ENCODE measurements around the gene CIRBP. TPM values are rescaled to one million over a fixed set of nuclear protein-coding genes. Genes with fewer than 3 reads are reported as not detected.
A peak's percentile ranks its signal among the peaks of the same experiment; 100 is the strongest.

The CIRBP gene
- total and polyA plus RNA-seq, 2 of the 13 experiments (the other 11 are each of a cell fraction or from before 2014, with no cell fraction given): 133 to 140 TPM

DNA sequence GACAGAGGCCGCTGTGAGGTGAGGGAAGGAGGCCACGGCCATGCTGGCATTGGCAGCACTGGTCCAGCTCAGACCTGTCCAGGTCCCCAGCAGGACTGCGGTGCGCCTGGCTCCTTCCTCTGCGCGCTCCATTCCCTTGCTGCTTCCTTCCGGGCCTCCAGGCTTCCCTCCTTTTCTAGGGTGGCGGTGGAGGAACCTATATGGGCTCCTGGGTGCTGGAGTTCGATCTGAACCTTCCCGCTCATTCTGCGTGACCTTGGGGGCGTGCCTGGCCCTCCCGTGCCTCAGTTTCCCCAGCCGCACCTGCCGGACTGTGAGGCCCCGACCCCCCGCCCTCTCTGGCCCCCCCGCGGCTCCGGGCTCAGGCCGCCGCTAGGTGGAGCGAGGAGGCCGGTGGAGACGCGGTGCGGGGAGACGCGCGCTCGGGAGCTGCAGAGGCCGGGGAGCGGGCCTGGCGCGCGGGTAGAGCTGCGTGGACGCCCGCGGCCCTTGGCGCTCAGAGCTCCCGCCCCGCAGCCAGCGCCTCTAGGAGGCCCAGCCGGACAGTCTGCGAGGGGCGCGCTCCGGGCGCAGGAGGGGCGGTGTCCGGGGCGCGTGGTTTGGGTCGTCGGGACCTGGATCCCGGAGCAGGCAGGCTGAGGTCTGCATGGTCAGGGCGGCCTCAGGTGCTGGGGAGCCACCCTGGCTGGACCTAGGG is 46.5 kb downstream of the CIRBP start (continued):
- TF ChIP-seq, protein P1, sequence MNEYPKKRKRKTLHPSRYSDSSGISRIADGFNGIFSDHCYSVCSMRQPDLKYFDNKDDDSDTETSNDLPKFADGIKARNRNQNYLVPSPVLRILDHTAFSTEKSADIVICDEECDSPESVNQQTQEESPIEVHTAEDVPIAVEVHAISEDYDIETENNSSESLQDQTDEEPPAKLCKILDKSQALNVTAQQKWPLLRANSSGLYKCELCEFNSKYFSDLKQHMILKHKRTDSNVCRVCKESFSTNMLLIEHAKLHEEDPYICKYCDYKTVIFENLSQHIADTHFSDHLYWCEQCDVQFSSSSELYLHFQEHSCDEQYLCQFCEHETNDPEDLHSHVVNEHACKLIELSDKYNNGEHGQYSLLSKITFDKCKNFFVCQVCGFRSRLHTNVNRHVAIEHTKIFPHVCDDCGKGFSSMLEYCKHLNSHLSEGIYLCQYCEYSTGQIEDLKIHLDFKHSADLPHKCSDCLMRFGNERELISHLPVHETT (CRISPR knock-in tag; conservative IDR thresholded peaks at IDR 0.05): no peak
- TF ChIP-seq ZFYVE20 (CRISPR knock-in tag; IDR thresholded peaks at IDR 0.05; ENCODE audit: borderline replicate concordance, low read depth): no peak
- TF ChIP-seq MAF1 (CRISPR knock-in tag; IDR thresholded peaks at IDR 0.05; ENCODE audit: borderline replicate concordance): no peak
- TF ChIP-seq ZNF567 (CRISPR knock-in tag; IDR thresholded peaks at IDR 0.05; ENCODE audit: borderline replicate concordance): no peak
- TF ChIP-seq POGZ (CRISPR knock-in tag; IDR thresholded peaks at IDR 0.05): no peak
- TF ChIP-seq ZNF343 (CRISPR knock-in tag; IDR thresholded peaks at IDR 0.05): no peak
- TF ChIP-seq RFXAP (CRISPR knock-in tag; IDR thresholded peaks at IDR 0.05; ENCODE audit: borderline replicate concordance): no peak
- TF ChIP-seq, protein P2, sequence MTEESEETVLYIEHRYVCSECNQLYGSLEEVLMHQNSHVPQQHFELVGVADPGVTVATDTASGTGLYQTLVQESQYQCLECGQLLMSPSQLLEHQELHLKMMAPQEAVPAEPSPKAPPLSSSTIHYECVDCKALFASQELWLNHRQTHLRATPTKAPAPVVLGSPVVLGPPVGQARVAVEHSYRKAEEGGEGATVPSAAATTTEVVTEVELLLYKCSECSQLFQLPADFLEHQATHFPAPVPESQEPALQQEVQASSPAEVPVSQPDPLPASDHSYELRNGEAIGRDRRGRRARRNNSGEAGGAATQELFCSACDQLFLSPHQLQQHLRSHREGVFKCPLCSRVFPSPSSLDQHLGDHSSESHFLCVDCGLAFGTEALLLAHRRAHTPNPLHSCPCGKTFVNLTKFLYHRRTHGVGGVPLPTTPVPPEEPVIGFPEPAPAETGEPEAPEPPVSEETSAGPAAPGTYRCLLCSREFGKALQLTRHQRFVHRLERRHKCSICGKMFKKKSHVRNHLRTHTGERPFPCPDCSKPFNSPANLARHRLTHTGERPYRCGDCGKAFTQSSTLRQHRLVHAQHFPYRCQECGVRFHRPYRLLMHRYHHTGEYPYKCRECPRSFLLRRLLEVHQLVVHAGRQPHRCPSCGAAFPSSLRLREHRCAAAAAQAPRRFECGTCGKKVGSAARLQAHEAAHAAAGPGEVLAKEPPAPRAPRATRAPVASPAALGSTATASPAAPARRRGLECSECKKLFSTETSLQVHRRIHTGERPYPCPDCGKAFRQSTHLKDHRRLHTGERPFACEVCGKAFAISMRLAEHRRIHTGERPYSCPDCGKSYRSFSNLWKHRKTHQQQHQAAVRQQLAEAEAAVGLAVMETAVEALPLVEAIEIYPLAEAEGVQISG (CRISPR knock-in tag; IDR thresholded peaks at IDR 0.05): peak; percentile 19; the same call in 1 of the 2 replicates
- TF ChIP-seq, protein P3, sequence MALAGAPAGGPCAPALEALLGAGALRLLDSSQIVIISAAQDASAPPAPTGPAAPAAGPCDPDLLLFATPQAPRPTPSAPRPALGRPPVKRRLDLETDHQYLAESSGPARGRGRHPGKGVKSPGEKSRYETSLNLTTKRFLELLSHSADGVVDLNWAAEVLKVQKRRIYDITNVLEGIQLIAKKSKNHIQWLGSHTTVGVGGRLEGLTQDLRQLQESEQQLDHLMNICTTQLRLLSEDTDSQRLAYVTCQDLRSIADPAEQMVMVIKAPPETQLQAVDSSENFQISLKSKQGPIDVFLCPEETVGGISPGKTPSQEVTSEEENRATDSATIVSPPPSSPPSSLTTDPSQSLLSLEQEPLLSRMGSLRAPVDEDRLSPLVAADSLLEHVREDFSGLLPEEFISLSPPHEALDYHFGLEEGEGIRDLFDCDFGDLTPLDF (CRISPR knock-in tag; IDR thresholded peaks at IDR 0.05): no peak
- TF ChIP-seq KDM2A (CRISPR knock-in tag; IDR thresholded peaks at IDR 0.05; ENCODE audit: borderline replicate concordance, low read depth): peak; percentile 91
- no peak for TF ChIP-seq ZNF557 (CRISPR knock-in tag; IDR thresholded peaks at IDR 0.05)
- TF ChIP-seq ZNF7 (CRISPR knock-in tag; IDR thresholded peaks at IDR 0.05): no peak
- TF ChIP-seq ATAD3A (CRISPR knock-in tag; IDR thresholded peaks at IDR 0.05): no peak
- TF ChIP-seq, protein P4, sequence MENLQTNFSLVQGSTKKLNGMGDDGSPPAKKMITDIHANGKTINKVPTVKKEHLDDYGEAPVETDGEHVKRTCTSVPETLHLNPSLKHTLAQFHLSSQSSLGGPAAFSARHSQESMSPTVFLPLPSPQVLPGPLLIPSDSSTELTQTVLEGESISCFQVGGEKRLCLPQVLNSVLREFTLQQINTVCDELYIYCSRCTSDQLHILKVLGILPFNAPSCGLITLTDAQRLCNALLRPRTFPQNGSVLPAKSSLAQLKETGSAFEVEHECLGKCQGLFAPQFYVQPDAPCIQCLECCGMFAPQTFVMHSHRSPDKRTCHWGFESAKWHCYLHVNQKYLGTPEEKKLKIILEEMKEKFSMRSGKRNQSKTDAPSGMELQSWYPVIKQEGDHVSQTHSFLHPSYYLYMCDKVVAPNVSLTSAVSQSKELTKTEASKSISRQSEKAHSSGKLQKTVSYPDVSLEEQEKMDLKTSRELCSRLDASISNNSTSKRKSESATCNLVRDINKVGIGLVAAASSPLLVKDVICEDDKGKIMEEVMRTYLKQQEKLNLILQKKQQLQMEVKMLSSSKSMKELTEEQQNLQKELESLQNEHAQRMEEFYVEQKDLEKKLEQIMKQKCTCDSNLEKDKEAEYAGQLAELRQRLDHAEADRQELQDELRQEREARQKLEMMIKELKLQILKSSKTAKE (CRISPR knock-in tag; IDR thresholded peaks at IDR 0.05; ENCODE audit: borderline replicate concordance): no peak
- peak; percentile 69; the same call in 1 of the 2 replicates for TF ChIP-seq ATF7-NPFF (CRISPR knock-in tag; IDR thresholded peaks at IDR 0.05; ENCODE audit: low read depth)
- no peak; the same call in 1 of the 2 replicates for TF ChIP-seq ZNF891 (CRISPR knock-in tag; IDR thresholded peaks at IDR 0.05)
- TF ChIP-seq ZNF382 (CRISPR knock-in tag; IDR thresholded peaks at IDR 0.05; ENCODE audit: borderline replicate concordance): no peak
- no peak for TF ChIP-seq SP140L (CRISPR knock-in tag; IDR thresholded peaks at IDR 0.05; ENCODE audit: borderline replicate concordance)
- no peak for TF ChIP-seq ZFP36L2 (CRISPR knock-in tag; IDR thresholded peaks at IDR 0.05)
- no peak for TF ChIP-seq ZNF180 (CRISPR knock-in tag; IDR thresholded peaks at IDR 0.05; ENCODE audit: borderline replicate concordance, low read depth)
- TF ChIP-seq ZNF430 (CRISPR knock-in tag; IDR thresholded peaks at IDR 0.05): no peak
- no peak for TF ChIP-seq SRSF4 (IDR thresholded peaks at IDR 0.05; ENCODE audit: low read depth, low read length, poor library complexity, severe bottlenecking)
- TF ChIP-seq ZNF30 (CRISPR knock-in tag; IDR thresholded peaks at IDR 0.05): no peak

All from HepG2 (cell line).